ENCODE measurements around the gene BCL11B.

Gene BCL11B

DNA sequence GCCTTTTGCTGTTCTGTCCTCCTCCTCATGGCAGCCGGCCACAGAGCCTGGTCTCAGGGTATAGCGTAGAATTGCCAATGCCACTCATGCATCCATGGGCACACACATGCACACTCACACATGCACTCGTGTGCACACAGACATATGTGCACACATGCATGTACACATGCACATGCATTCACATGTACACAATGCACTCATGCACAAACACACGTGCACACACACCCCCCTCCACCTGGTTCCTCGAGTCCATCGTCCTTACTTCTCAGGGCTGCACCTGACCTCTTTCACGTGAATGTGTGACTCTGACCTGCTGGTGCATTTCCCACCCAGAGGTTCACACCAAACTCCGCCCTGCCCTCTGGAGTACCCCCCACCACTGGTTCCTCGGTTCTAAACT is 60.6 kb downstream of the BCL11B start:
- DNase-seq (ENCODE audit: extremely low spot score): no peak
- TF ChIP-seq CTCF (IDR thresholded peaks at IDR 0.05; ENCODE audit: control extremely low read depth, extremely low read depth, low read depth, missing control alignments): no peak
- ChIA-PET CTCF (no interaction called here), POLR2A (no interaction called here)

DNA sequence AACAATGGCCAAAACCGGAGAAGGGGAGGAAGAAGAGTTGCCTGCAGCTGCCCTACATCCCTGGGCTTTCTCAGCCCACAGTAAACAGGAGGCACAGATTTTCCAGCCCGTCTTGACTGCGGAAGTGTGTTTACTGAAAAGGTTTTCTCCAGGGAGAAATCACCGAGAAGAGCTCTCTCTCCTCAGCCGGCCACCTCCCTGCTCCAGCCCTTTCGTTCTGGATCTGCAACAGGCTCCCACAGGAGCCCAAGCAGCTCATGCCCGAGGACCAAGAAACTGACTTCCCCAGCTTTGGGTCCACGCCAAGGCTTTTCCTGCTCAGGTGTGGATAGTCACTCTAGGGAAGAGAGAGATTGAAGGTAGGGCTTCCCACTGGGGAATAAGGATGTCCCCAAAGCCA is 61.7 kb downstream of the BCL11B start:
- DNase-seq (ENCODE audit: extremely low spot score): no peak
- TF ChIP-seq CTCF (IDR thresholded peaks at IDR 0.05; ENCODE audit: control extremely low read depth, extremely low read depth, low read depth, missing control alignments): no peak
- ChIA-PET POLR2A (no interaction called here), CTCF (no interaction called here)

DNA sequence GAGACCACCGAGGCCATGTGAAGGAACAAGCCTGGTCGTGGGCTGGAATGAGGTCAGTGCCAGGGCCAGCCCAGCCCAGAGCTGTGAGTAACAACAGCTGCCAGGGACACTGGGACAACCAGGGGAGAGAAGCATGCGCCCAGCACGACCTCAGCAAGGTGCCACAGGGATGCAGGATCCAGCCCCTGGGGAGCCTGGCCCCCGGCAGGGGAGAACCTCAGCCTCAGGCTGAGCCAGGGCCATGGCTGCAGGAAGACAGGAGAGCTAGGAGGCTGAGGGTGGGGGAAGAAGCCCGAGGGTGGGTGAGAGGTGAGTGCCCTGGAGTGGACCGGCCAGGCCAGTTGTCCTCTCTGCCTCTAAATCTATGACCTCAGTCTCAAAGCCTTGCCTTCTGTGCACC is 62.6 kb downstream of the BCL11B start:
- no peak for DNase-seq (ENCODE audit: extremely low spot score)
- ChIA-PET CTCF (no interaction called here), POLR2A (no interaction called here)
- no peak for TF ChIP-seq CTCF (IDR thresholded peaks at IDR 0.05; ENCODE audit: control extremely low read depth, extremely low read depth, low read depth, missing control alignments)

DNA sequence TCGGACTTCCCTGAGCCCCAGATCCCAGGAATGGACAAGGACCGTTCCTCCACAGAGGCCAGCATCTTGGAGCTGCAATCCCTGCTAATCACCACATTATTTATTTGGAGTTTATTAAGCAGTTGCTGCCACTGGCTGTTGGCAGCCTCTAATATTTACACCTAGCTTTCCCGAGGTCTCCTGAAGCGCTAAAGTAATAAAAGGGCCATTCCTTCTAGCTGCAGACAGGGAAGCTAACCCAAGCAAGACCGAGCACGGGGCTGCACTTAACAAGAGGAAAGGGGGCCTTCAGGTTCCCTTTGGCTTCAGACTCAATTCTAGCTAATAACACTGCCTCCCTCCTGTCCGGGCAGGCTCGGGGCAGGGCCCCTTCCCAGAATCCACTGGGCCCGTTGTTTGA is 63.7 kb downstream of the BCL11B start:
- DNase-seq (ENCODE audit: extremely low spot score): no peak
- ChIA-PET CTCF (interaction anchor here (1.6 kb wide), 1 partner anchor 10 kb away, joined by 3 read pairs; no protein-coding TSS in a partner anchor), POLR2A (no interaction called here)
- no peak for TF ChIP-seq CTCF (IDR thresholded peaks at IDR 0.05; ENCODE audit: control extremely low read depth, extremely low read depth, low read depth, missing control alignments)

DNA sequence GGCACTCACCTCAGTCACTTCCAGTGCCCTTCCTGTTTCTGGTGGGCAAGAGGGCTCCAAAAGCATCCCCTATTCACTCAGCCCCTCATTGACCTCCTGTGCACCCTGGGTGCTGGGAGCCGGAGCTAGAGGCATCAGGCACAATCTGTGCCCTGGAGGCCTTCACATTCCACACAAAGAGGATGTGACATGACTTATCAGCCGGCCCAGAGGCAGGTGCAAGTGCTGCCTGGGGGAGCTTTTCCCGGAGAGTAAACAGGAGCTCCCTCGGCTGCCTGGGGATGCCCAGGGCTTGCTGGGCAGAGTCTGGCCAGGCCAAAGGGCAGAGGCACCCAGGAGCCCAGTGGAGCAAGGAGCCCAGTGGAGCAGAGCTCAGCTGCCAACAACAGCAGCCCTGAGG is 64.5 kb downstream of the BCL11B start:
- ChIA-PET CTCF (interaction anchor here (1.6 kb wide), 1 partner anchor 9 kb away, joined by 3 read pairs; no protein-coding TSS in a partner anchor), POLR2A (no interaction called here)
- TF ChIP-seq CTCF (IDR thresholded peaks at IDR 0.05; ENCODE audit: control extremely low read depth, extremely low read depth, low read depth, missing control alignments): no peak
- DNase-seq (ENCODE audit: extremely low spot score): no peak

- no peak for TF ChIP-seq CTCF (IDR thresholded peaks at IDR 0.05; ENCODE audit: control extremely low read depth, extremely low read depth, low read depth, missing control alignments)
- DNase-seq (ENCODE audit: extremely low spot score): no peak
- ChIA-PET CTCF (no interaction called here), POLR2A (no interaction called here)
Measured at GRCh38 chr14:99206090-99206489, 65.9 kb downstream of the BCL11B start.

Measured in GM10248 (cell line).